T-cell (primary cell): ENCODE measurements around the gene TPM4. TPM values are rescaled to one million over a fixed set of nuclear protein-coding genes. Genes with fewer than 3 reads are reported as not detected.

ENCODE experiments used
- ATAC-seq, 4 experiments: fragments of 200-7000 bp in 3 of 4; fragments of 150-1000 bp in 1 of 4; cut with Tn5 transposase; replicated peaks in 1 of 4; 1 replicate in 3 of 4; 2 replicates in 1 of 4; pipeline ENCODE4 v1.10.0; 2021; ENCODE audit warnings: moderate library complexity in 3 of 4, mild to moderate bottlenecking in 2 of 4, moderate number of reproducible peaks in 1 of 4
- CTCF ChIA-PET, 2 donors: fragments of 300-600 bp; sonication (Branson Sonifier 250); formaldehyde crosslinking; loops; one replicate each; lab custom pipeline; 2022; ENCODE audit warnings: antibody characterized with exemption in 2 of 2; lab: Charles Lee
- POLR2A ChIA-PET, 2 donors: fragments of 300-600 bp; sonication (Branson Sonifier 250); formaldehyde crosslinking; loops; one replicate each; lab custom pipeline; 2022; ENCODE audit warnings: antibody characterized with exemption in 2 of 2; lab: Charles Lee
- DNase-seq, 35 experiments: peaks; one replicate each; pipeline versions ENCODE4 v3.0.0 to v3.0.0-alpha.2; 2013 to 2023
- H3K27ac ChIP-seq: one replicate; pipeline ENCODE4 v1.5.1; 2013; ENCODE audit warnings: low read length
- H3K27me3 ChIP-seq, 2 experiments: replicated peaks in 1 of 2; 1 replicate in 1 of 2; 2 replicates in 1 of 2; pipeline versions ENCODE4 v1.6.1 to v1.7.0; 2013; ENCODE audit warnings: low read length in 1 of 2, mixed read lengths in 1 of 2; ENCODE audit not compliant: control insufficient read depth in 2 of 2, insufficient read depth in 2 of 2; ENCODE audit errors: extremely low read depth in 1 of 2
- H3K36me3 ChIP-seq, 2 donors: 1 replicate in 1 of 2; 2 replicates in 1 of 2; pipeline versions ENCODE4 v1.6.1 to v1.7.0; 2013; ENCODE audit warnings: low read length in 1 of 2; ENCODE audit not compliant: control insufficient read depth in 2 of 2, insufficient read depth in 1 of 2; ENCODE audit errors: extremely low read depth in 1 of 2
- H3K4me1 ChIP-seq, 2 experiments: 1 replicate in 1 of 2; 2 replicates in 1 of 2; pipeline versions ENCODE4 v1.6.1 to v1.7.0; 2013; ENCODE audit warnings: low read length in 2 of 2, mixed read lengths in 1 of 2; ENCODE audit not compliant: insufficient read depth in 2 of 2, control insufficient read depth in 1 of 2; ENCODE audit errors: extremely low read depth in 1 of 2
- H3K4me3 ChIP-seq, 2 donors: 1 replicate in 1 of 2; 2 replicates in 1 of 2; pipeline versions ENCODE4 v1.5.1 to v1.7.0; 2013; ENCODE audit warnings: mild to moderate bottlenecking in 2 of 2, low read length in 1 of 2, moderate library complexity in 1 of 2; ENCODE audit not compliant: control insufficient read depth in 1 of 2; ENCODE audit errors: extremely low read depth in 1 of 2
- H3K9me3 ChIP-seq: 2 replicates; pipeline ENCODE4 v1.7.0; 2013
- H3K27ac Mint-ChIP-seq, 2 donors: one replicate each; pipeline ENCODE4 v1.8.0; 2020 to 2021; ENCODE audit warnings: mild to moderate bottlenecking in 2 of 2, mixed read lengths in 2 of 2
- H3K27me3 Mint-ChIP-seq, 2 donors: one replicate each; pipeline ENCODE4 v1.8.0; 2021 to 2022; ENCODE audit warnings: mixed read lengths in 2 of 2
- H3K36me3 Mint-ChIP-seq: one replicate; pipeline ENCODE4 v1.8.0; 2021; ENCODE audit warnings: mixed read lengths
- H3K4me1 Mint-ChIP-seq, 3 donors: one replicate each; pipeline ENCODE4 v1.8.0; 2020 to 2022; ENCODE audit warnings: mixed read lengths in 3 of 3, mild to moderate bottlenecking in 1 of 3
- H3K4me3 Mint-ChIP-seq, 3 donors: one replicate each; pipeline ENCODE4 v1.8.0; 2020 to 2022; ENCODE audit warnings: mild to moderate bottlenecking in 3 of 3, mixed read lengths in 3 of 3, moderate library complexity in 3 of 3
- H3K9me3 Mint-ChIP-seq, 3 donors: one replicate each; pipeline ENCODE4 v1.8.0; 2020 to 2022; ENCODE audit warnings: mixed read lengths in 3 of 3
- WGBS: methylation state at CpG from one replicate; pipeline ENCODE4 v1.1.5; 2013; ENCODE audit warnings: missing lambda C conversion rate; ENCODE audit not compliant: insufficient coverage; 5-methylcytosine and 5-hydroxymethylcytosine counted together
- total RNA-seq, 35 experiments: library from RNA in 6 of 35; stranded (reverse) in 6 of 35; fragments of 120-200 nt in 1 of 35; gene quantifications; one replicate each; pipeline versions ENCODE4 v1.2.1 to v1.2.4 and lab custom pipeline; 2013 to 2026

Gene TPM4
- total RNA-seq, 5 donors from 2014 or later (not counting 1 experiment from before 2014, with no cell fraction given), result 83.6 to 189 (median 99.5) TPM

- H3K27me3 Mint-ChIP-seq, result no peaks in the 10 kb centered on the region
- H3K4me1 Mint-ChIP-seq, result peaks cover 0 to 2% (median 0%) of the 10 kb centered on the region in 3 donors
- H3K9me3 Mint-ChIP-seq, result peaks cover 0 to 10% (median 0%) of the 10 kb centered on the region in 3 donors
- WGBS, result 94% methylated on average over 19 of the region's 21 CpGs
- ChIA-PET CTCF (no interaction called here), POLR2A (no interaction called here)
- no peak overlapping the region for H3K4me3 ChIP-seq
- H3K9me3 ChIP-seq, result no peaks in the 10 kb centered on the region
- peaks cover 63 to 97% of the 10 kb centered on the region in 2 donors for H3K36me3 ChIP-seq
- no peak for ATAC-seq
- H3K36me3 Mint-ChIP-seq, result peaks cover 52% of the 10 kb centered on the region
- no peak overlapping the region for H3K27ac ChIP-seq
- DNase-seq, result no peak
- H3K4me1 ChIP-seq, result peaks cover 0 to 5% of the 10 kb centered on the region in 2 experiments
- H3K4me3 Mint-ChIP-seq, result no peak overlapping the region
- no peaks in the 10 kb centered on the region for H3K27me3 ChIP-seq
- H3K27ac Mint-ChIP-seq, result no peak overlapping the region
These were observed 51.6 kb downstream of the TPM4 start for GRCh38 chr19:16127776-16128371.

- POLR2A ChIA-PET, result no interaction called here
- H3K4me1 ChIP-seq, result peaks cover 0 to 9% of the 10 kb centered on the region in 2 experiments
- CTCF ChIA-PET, result no interaction called here
These were observed 55.4 kb downstream of the TPM4 start for GRCh38 chr19:16131648-16132047.

DNA sequence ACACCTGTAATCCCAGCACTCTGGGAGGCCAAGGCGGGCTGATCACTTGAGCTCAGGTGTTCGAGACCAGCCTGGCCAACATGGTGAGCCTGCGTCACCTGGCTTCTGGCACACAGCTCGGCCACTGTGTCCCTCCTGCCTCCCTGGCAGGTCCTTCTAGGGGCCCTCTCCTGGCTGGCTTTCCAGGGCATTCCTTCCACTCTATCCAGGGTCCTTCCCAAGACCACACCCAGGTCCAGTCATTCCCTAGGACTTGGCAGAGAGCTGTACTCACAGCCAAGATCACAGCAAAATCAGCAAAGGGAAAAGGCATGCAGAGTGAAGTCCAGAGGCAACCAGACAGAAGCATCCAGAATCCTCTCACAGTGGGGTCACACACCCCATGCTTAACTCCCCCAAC is 57.5 kb downstream of the TPM4 start:
- Histone ChIP-seq H3K9me3 (no peaks in the 10 kb centered on the region), H3K27ac (no peak overlapping the region), H3K4me3 (no peak overlapping the region), H3K4me1 (peaks cover 0 to 15% of the 10 kb centered on the region in 2 experiments), H3K27me3 (no peaks in the 10 kb centered on the region), H3K36me3 (peaks cover 20 to 44% of the 10 kb centered on the region in 2 donors)
- POLR2A ChIA-PET, result interaction anchor here in 1 of 2 donors (0.6 kb wide), 1 partner anchor 14 kb away, joined by 3 read pairs; no protein-coding TSS in a partner anchor
- peaks cover 0 to 10% (median 0%) of the 10 kb centered on the region in 3 donors for H3K9me3 Mint-ChIP-seq
- H3K4me3 Mint-ChIP-seq, result no peak overlapping the region
- no peak for DNase-seq
- peak overlapping the region; percentile 36 to 48 for H3K27ac Mint-ChIP-seq
- peaks cover 0 to 12% (median 0%) of the 10 kb centered on the region in 3 donors for H3K4me1 Mint-ChIP-seq
- H3K36me3 Mint-ChIP-seq, result peaks cover 53% of the 10 kb centered on the region
- no peak for ATAC-seq
- CTCF ChIA-PET, result no interaction called here
- 92% methylated on average over 4 of the region's 4 CpGs for WGBS
- no peaks in the 10 kb centered on the region for H3K27me3 Mint-ChIP-seq

More at GRCh38 chr19:16131648-16132047, 55.4 kb downstream of the TPM4 start:
- Histone ChIP-seq H3K27me3 (no peaks in the 10 kb centered on the region), H3K27ac (no peak overlapping the region), H3K4me3 (no peak overlapping the region), H3K36me3 (peaks cover 36 to 66% of the 10 kb centered on the region in 2 donors), H3K9me3 (no peaks in the 10 kb centered on the region)
- Mint-ChIP-seq H3K27ac (peak overlapping the region in 1 of 2 donors; percentile 34), H3K4me3 (no peak overlapping the region), H3K9me3 (peaks cover 0 to 10% (median 0%) of the 10 kb centered on the region in 3 donors), H3K36me3 (peaks cover 60% of the 10 kb centered on the region), H3K4me1 (peaks cover 0 to 7% (median 0%) of the 10 kb centered on the region in 3 donors), H3K27me3 (no peaks in the 10 kb centered on the region)
- no peak for ATAC-seq
- DNase-seq, result no peak
- WGBS, result 100% methylated on average over 3 of the region's 3 CpGs

DNA sequence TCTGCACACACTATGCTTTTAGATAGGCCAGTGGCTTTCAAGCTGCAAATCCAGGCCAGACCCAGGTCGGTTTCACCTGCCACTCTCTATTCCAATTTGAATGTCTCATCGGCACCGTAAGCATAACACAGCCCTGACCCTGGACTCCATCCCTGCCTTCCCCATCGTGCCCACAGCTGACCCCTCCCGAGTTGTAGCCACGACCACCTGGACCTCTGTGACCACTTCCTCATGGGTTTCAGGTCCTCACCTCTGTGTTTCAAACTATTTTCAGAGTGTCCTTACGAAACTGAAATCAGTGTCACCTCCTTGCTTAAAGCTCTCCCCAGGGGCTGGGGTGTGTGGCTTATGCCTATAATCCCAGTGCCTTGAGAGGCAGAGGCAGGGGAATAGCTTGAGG is 58.2 kb downstream of the TPM4 start:
- H3K4me1 Mint-ChIP-seq, result peaks cover 0 to 19% (median 0%) of the 10 kb centered on the region in 3 donors
- H3K27ac Mint-ChIP-seq, result peak overlapping the region; percentile 36 to 48
- H3K27me3 ChIP-seq, result no peaks in the 10 kb centered on the region
- H3K27me3 Mint-ChIP-seq, result no peaks in the 10 kb centered on the region
- ATAC-seq, result no peak
- no peak overlapping the region for H3K4me3 Mint-ChIP-seq
- ChIA-PET POLR2A (interaction anchor here in 1 of 2 donors (0.6 kb wide), 1 partner anchor 13 kb away, joined by 3 read pairs; no protein-coding TSS in a partner anchor), CTCF (interaction anchor here in 1 of 2 donors (0.6 kb wide), 1 partner anchor 54 kb away, joined by 3 read pairs; no protein-coding TSS in a partner anchor)
- H3K4me1 ChIP-seq, result peaks cover 0 to 21% of the 10 kb centered on the region in 2 experiments
- H3K9me3 Mint-ChIP-seq, result peaks cover 0 to 10% (median 0%) of the 10 kb centered on the region in 3 donors
- no peaks in the 10 kb centered on the region for H3K9me3 ChIP-seq
- DNase-seq, result no peak
- no peak overlapping the region for H3K27ac ChIP-seq
- WGBS, result 47% methylated on average over 6 of the region's 7 CpGs
- H3K36me3 ChIP-seq, result peaks cover 16 to 37% of the 10 kb centered on the region in 2 donors
- H3K36me3 Mint-ChIP-seq, result peaks cover 47% of the 10 kb centered on the region
- H3K4me3 ChIP-seq, result no peak overlapping the region

DNA sequence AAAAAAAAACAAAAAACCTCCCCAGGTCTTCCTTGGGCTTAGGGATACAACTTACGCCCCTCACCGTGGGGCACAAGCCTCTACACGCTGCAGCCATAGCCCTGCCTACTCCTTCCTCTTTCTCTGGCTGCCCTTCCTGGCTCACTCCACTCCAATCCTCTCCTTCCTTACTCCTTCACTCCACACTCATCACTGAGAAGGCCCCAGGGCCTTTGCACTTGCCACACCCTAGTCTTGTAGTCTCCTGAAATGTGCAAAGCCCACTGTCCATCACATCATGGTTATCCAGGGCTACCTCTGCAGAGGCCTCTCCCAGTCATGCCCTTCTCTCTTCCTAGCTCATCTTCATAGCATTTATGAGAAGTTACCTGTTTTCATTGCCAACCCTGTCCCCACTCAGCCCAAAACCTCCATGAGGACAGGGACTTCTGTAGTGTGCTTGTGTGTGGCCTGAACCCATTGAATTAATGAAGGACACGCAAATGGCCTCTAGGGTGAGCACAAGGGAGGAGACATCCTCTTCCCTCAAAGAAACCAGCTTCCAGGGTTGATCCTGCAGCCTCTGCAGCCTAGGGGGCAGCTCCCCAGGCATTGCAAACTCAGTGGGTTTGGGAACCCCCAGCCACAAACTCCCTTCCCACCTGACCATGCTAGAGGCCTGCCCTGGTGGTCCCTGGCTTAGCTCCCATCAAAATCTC is 59.3 kb downstream of the TPM4 start:
- peaks cover 0 to 26% (median 4%) of the 10 kb centered on the region in 3 donors for H3K4me1 Mint-ChIP-seq

More for the DNA sequence above, 59.3 kb downstream of the TPM4 start:
- ATAC-seq, result peak in 1 of 4 experiments; percentile 16
- no peaks in the 10 kb centered on the region for H3K27me3 Mint-ChIP-seq
- POLR2A ChIA-PET, result interaction anchor here in 1 of 2 donors (0.6 kb wide), 1 partner anchor 273 kb away, joined by 3 read pairs; no protein-coding TSS in a partner anchor
- H3K9me3 Mint-ChIP-seq, result peaks cover 0 to 10% (median 0%) of the 10 kb centered on the region in 3 donors
- H3K36me3 Mint-ChIP-seq, result peaks cover 40% of the 10 kb centered on the region
- CTCF ChIA-PET, result interaction anchor here in 1 of 2 donors (0.7 kb wide), 1 partner anchor 11 kb away, joined by 4 read pairs; no protein-coding TSS in a partner anchor
- no peak for DNase-seq
- Histone ChIP-seq H3K27ac (no peak overlapping the region), H3K4me3 (no peak overlapping the region), H3K27me3 (no peaks in the 10 kb centered on the region), H3K4me1 (peaks cover 0 to 31% of the 10 kb centered on the region in 2 experiments), H3K9me3 (no peaks in the 10 kb centered on the region), H3K36me3 (peaks cover 7 to 27% of the 10 kb centered on the region in 2 donors)
- H3K4me3 Mint-ChIP-seq, result no peak overlapping the region
- H3K27ac Mint-ChIP-seq, result no peak overlapping the region
- 100% methylated on average over 3 of the region's 4 CpGs for WGBS
